SK-N-DZ (cell line): Measurements from ENCODE around the gene SLC30A10. TPM values are rescaled to one million over a fixed set of nuclear protein-coding genes. Genes with fewer than 3 reads are reported as not detected.
"Not testable (repeated sequence)": the region's sequence is repeated elsewhere in the genome, so short reads cannot be mapped to it uniquely, and the experiment has no call there.

Experiments
- DNase-seq: peaks from one replicate; pipeline ENCODE4 v3.0.0-alpha.2; 2015; ENCODE audit warnings: low spot score
- polyA plus RNA-seq, 2 experiments: library from polyadenylated mRNA; depleted of rRNA; stranded (reverse); fragments of >200 nt; gene quantifications; 2 replicates each; pipeline ENCODE4 v1.2.3, GENCODE V29; 2014

Gene SLC30A10
- not detected in 2 replicates for polyA plus RNA-seq (2014; cell fraction: cytosol; rRNA removed)
- polyA plus RNA-seq (2014; cell fraction: nucleus; rRNA removed), result 0.06 and 0.24 TPM in 2 replicates

- DNase-seq, result peak; percentile 35
These were observed at the start of gene SLC30A10 for GRCh38 chr1:219927956-219928790. SLC30A10 (minus strand) TSS chr1:219928557; CDS start chr1:219928440, 117 bp downstream.

GRCh38 chr1:219973213-219973612, 44.9 kb upstream of the SLC30A10 start:
- DNase-seq, result no peak

GRCh38 chr1:219967361-219967760, 39.0 kb upstream of the SLC30A10 start:
- DNase-seq, result no peak

DNA sequence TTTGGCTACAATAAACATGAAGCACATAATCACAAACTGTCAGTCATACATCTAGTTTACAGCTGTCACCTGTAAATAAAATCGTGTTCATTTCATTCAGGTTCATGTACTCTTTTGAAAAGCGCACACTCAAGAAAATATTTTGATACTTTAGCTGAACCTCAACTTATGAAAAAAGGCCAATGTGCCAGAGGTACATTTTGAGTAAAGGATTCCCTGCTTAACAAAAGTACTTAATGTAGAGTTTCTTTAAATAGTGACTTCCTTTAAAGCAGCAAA, 37.7 kb upstream of the SLC30A10 start:
- DNase-seq, result no peak

DNA sequence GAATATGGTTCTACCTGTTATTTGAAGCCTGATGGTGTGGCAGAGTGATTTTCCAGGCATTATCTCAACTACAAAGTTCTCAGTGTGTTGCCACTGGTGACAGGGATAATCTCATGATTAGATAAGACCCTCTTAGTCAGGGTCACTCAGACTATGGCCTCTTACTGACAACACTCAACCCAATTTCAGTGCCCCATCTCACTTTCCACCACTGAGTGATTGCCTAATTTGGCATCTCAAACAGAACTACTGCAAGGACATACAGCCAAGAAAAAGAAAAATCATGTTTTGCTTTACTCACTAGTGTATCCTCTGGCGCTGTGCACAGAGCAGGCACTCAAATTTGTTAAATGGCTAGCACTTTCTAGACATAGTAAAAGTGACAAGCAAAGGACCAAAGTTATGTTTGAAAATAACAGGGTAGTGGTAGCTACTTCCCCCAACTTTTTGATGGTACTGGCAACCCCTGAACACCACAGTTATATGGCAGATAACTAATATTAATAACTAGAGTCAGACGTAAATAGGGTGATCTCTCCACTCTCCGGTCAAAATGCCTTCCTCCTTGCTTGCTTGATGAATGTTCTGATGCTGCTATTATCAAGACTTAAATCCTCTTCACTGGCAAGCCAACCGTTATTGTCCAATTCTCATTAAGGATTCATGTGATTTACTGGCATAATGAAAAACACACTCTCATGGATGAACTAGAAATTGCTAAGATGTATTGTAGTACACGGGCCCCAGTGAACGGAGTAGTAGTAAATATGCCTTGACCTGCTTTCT, 37.1 kb upstream of the SLC30A10 start:
- DNase-seq, result no peak

- DNase-seq, result no peak
These were observed 35.1 kb upstream of the SLC30A10 start for GRCh38 chr1:219963432-219963831.

- no peak for DNase-seq
These were observed 33.3 kb upstream of the SLC30A10 start for GRCh38 chr1:219961684-219962083.

GRCh38 chr1:219959540-219960203, 31.3 kb upstream of the SLC30A10 start:
- DNase-seq, result no peak

- DNase-seq, result no peak
These were observed 30.6 kb upstream of the SLC30A10 start for GRCh38 chr1:219958875-219959417.

DNA sequence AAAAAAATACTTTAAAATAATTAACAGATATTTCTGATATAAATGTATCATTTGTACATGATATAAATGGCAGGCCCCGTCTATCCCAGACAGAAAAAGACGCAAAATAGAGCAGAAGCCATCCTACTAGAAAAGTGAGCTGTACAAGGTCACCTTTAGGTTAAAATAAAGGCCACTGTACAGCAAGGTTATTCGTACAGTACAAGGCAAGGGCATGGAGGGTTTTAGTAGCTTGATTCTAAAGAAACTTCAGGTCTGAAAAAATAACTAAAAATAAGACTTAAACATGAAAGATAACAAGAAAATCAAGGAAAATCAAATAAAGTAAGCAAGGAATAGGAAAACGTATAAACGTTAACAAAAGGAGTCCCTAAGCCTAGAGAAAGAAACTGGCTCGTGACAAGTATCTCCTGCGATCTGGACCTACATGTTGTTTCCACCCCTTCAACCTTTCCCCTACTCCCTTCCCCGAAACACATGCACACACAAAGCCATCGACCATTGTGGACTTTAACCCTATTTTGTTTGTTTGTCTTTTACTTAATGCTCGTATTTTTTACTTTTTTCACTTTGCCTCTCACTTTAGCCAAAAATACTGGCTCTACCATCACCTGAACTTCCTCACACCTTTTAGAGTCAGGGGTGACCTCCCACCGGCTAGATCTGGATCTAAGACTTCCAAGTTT, 26.5 kb upstream of the SLC30A10 start:
- DNase-seq, result no peak

DNA sequence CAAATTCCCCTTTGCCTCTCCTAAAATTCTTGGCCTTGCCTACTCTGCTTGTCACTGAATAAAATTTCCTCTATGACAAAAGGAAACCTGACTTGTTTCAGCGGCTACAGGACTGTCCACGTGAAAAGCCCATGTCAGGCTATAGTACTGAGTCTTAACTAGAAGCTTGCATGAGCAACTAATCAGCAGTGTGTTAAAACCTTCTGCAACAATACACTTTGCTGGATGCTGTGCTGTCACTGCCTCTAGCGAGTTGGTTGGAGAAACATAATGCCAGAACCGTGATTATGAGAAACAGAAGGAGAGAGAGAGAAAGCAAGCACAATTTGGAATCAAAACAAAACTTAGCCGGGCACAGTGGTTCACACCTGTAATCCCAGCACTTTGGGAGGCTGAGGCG, 25.7 kb upstream of the SLC30A10 start:
- no peak for DNase-seq

GRCh38 chr1:219952361-219952760, 24.0 kb upstream of the SLC30A10 start:
- DNase-seq, result no peak

- DNase-seq, result not testable (repeated sequence)
These were observed 20.9 kb upstream of the SLC30A10 start for GRCh38 chr1:219949227-219949626.

DNA sequence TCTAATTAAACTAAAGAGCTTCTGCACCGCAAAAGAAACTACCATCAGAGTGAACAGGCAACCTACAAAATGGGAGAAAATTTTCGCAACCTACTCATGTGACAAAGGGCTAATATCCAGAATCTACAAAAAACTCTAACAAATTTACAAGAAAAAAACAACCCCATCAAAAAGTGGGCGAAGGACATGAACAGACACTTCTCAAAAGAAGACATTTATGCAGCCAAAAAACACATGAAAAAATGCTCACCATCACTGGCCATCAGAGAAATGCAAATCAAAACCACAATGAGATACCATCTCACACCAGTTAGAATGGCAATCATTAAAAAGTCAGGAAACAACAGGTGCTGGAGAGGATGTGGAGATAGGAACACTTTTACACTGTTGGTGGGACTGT, 20.4 kb upstream of the SLC30A10 start:
- DNase-seq, result not testable (repeated sequence)

DNA sequence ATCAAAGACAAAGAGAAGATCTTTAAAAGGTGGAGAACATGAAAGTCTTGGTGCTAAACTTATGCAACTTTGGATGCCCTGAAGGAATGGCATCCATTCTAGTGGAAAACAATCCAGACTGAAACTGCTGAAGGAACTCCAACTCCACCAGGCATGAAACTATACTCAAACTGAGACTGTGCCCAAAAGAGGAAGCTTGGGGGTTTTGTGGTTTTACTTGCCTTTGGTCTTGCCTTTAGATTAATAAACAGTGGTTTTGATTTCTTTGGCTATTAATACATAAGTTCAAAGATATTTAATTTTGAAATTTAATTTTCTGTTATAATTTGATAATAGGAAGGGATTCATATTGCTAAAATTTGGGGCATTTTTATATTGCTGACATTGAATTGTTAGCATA, 17.4 kb upstream of the SLC30A10 start:
- DNase-seq, result no peak

DNA sequence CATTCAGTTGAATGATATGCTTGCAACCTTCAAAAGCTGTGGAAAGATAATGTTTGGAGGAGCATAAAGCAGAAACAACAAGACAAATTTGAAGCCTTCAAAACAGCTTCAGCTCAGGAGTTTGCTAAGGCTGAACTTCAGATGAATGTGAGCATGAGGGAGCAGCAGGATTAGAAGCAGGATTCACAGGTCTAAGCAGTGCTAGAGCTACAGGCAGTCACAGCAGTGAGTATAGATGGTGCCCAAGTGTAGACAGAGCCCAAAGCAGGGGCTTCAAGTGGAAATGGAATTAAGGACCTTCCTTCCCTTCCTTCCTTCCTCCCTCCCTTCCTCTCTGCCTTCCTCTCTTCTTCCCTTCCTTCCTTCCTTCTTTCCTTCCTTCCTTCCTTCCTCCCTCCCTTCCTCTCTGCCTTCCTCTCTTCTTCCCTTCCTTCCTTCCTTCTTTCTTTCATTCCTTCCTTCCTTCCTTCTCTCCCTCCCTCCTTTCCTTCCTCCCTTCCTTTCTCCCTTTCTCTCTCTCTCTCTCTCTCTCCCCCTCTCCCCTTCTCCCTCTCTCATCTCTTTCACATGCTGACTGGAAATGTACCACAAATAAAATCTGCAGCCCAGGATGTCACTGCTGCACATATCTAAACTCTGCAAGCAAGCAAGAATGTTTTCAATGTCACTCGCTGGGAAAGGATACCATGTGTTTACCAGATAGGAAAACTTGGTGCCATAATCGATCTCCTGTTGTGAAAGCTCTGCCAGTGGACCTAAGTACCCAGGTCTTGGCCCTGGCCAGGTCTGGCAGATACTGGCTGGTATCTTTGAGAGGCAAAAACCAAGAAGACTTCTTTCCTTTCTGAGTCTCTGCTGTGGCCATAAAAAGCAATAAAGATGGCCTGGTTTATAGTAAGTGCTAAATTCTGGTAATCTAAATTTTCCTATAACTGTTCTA, 13.1 kb upstream of the SLC30A10 start:
- DNase-seq, result no peak

- DNase-seq, result no peak
These were observed 12.3 kb upstream of the SLC30A10 start for GRCh38 chr1:219940707-219941106.

DNA sequence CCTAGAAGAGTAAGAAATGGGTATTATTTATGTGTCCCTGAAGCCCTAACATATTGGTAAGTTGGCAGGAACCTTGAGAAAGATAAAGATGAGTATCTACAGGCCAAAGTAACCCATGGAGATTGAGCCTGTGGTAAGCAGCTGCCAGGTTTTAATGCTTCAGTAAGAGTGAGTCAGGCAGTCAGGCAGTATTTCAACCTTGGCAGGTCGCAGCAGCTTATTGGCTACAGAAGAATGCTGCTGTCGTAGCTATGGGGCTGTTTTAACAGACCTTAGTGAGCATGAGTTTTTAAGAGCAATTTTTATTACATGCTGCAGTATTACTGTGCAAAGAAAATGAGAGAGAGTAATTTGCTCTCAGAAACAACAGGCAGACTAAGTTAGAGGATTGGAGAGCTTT, 10.3 kb upstream of the SLC30A10 start:
- no peak for DNase-seq

DNA sequence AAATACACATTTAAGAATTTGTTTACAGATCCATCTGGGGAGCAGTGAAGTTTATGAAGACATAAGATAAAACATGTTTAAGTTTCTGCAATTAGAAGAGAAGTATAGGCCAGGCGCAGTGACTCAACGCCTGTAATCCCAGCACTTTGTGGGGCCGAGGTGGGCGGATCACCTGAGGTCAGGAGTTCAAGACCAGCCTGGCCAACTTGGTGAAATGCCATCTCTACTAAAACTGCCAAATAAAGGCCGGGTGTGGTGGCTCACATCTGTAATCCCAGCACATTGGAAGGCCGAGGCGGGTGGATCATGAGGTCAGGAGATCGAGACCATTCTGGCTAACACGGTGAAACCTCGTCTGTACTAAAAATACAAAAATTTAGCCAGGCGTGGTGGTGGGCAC, 5.4 kb upstream of the SLC30A10 start:
- DNase-seq, result not testable (repeated sequence)

- DNase-seq, result no peak
These were observed 2.7 kb upstream of the SLC30A10 start for GRCh38 chr1:219931033-219931432.
